OCI-LY1 (cell line): Measurements from ENCODE around the gene STK17B.

Experiments
- H2AFZ ChIP-seq: fragments of 200-600 bp; sonication (generic), shearing (Covaris generic); 2 replicates; pipeline ENCODE4 v1.6.0; 2014; ENCODE audit warnings: antibody characterized with exemption, mild to moderate bottlenecking, low read length
- H3F3A ChIP-seq: fragments of 200-600 bp; sonication (generic), shearing (Covaris generic); 2 replicates; pipeline ENCODE4 v1.6.0; 2014; ENCODE audit warnings: mild to moderate bottlenecking, antibody characterized with exemption, low read length, moderate library complexity; ENCODE audit not compliant: insufficient read depth
- H3K27ac ChIP-seq: fragments of 200-600 bp; sonication (generic); 2 replicates; pipeline ENCODE4 v1.5.1; 2014; ENCODE audit warnings: low read length, mixed run types, mild to moderate bottlenecking, low read depth; ENCODE audit not compliant: poor library complexity, severe bottlenecking
- H3K27me3 ChIP-seq: fragments of 200-600 bp; sonication (generic); 2 replicates; pipeline ENCODE4 v1.6.0; 2014; ENCODE audit warnings: antibody characterized with exemption, mild to moderate bottlenecking, low read length, moderate library complexity; ENCODE audit not compliant: insufficient read depth
- H3K36me3 ChIP-seq: fragments of 200-600 bp; sonication (generic); 2 replicates; pipeline ENCODE4 v1.6.1; 2014; ENCODE audit warnings: mild to moderate bottlenecking, antibody characterized with exemption, low read length, moderate library complexity, mixed read lengths; ENCODE audit not compliant: insufficient read depth
- H3K4me1 ChIP-seq: fragments of 200-600 bp; sonication (generic); 2 replicates; pipeline ENCODE4 v1.5.1; 2014; ENCODE audit warnings: mild to moderate bottlenecking, low read length, moderate library complexity; ENCODE audit not compliant: insufficient read depth, severe bottlenecking
- H3K4me2 ChIP-seq: fragments of 200-600 bp; sonication (generic), shearing (Covaris generic); 2 replicates; pipeline ENCODE4 v1.6.1; 2014; ENCODE audit warnings: low read length
- H3K4me3 ChIP-seq: fragments of 200-600 bp; sonication (generic); 2 replicates; pipeline ENCODE4 v1.5.1; 2014; ENCODE audit warnings: low read length, low read depth, mild to moderate bottlenecking, mixed read lengths; ENCODE audit not compliant: poor library complexity, severe bottlenecking
- H3K79me2 ChIP-seq: fragments of 200-600 bp; shearing (Covaris generic); 2 replicates; pipeline ENCODE4 v1.6.1; 2016; ENCODE audit warnings: mixed run types, low read length, mixed read lengths; ENCODE audit not compliant: insufficient read depth
- H3K9ac ChIP-seq: fragments of 200-600 bp; sonication (generic), shearing (Covaris generic); 2 replicates; pipeline ENCODE4 v1.6.1; 2014; ENCODE audit warnings: mild to moderate bottlenecking, low read length, mixed read lengths
- H3K9me2 ChIP-seq: fragments of 200-600 bp; sonication (generic), shearing (Covaris generic); 2 replicates; pipeline ENCODE4 v1.6.1; 2014; ENCODE audit warnings: low read depth, mild to moderate bottlenecking, low read length, mixed read lengths
- H3K9me3 ChIP-seq: fragments of 200-600 bp; shearing (Covaris generic); 2 replicates; pipeline ENCODE4 v1.6.1; 2014; ENCODE audit warnings: low read length, mixed read lengths
- H4K20me1 ChIP-seq: fragments of 200-600 bp; sonication (generic), shearing (Covaris generic); 2 replicates; pipeline ENCODE4 v1.6.0; 2016; ENCODE audit warnings: mild to moderate bottlenecking, low read length; ENCODE audit not compliant: insufficient read depth
- CTCF ChIP-seq: fragments of 200-600 bp; sonication (generic), shearing (Covaris generic); IDR thresholded peaks from 2 replicates; pipeline ENCODE4 v1.5.1; 2017; ENCODE audit warnings: mild to moderate bottlenecking, antibody characterized with exemption, low read length, moderate library complexity, mixed read lengths
- EZH2 ChIP-seq: fragments of 200-600 bp; sonication (generic), shearing (Covaris generic); IDR thresholded peaks from 2 replicates; pipeline ENCODE4 v1.8.0; 2017; ENCODE audit warnings: borderline replicate concordance, mixed run types, mild to moderate bottlenecking, antibody characterized with exemption, low read length, moderate library complexity, mixed read lengths

STK17B gene

GRCh38 chr2:196088203-196088602, 83.2 kb downstream of the STK17B start:
- Histone ChIP-seq H3K4me2 (no peak overlapping the region), H3K36me3 (no peaks in the 10 kb centered on the region), H3K79me2 (no peaks in the 10 kb centered on the region), H3K9ac (no peak overlapping the region), H3K27ac (no peak overlapping the region), H2AFZ (no peak overlapping the region), H3K9me3 (0 out of 2 replicates have a peak, but pooled peaks cover 2% of the 10 kb centered on the region), H3F3A (no peaks in the 10 kb centered on the region), H3K9me2 (no peaks in the 10 kb centered on the region), H3K4me3 (no peak overlapping the region), H3K4me1 (no peaks in the 10 kb centered on the region), H4K20me1 (no peaks in the 10 kb centered on the region), H3K27me3 (no peaks in the 10 kb centered on the region; the same call in 1 of the 2 replicates)
- TF ChIP-seq CTCF: no peak
- no peak for TF ChIP-seq EZH2

GRCh38 chr2:196086517-196087368, 84.6 kb downstream of the STK17B start:
- Histone ChIP-seq H3K4me1 (no peaks in the 10 kb centered on the region), H4K20me1 (no peaks in the 10 kb centered on the region), H2AFZ (no peak overlapping the region), H3K27me3 (no peaks in the 10 kb centered on the region; the same call in 1 of the 2 replicates), H3K27ac (no peak overlapping the region), H3K36me3 (no peaks in the 10 kb centered on the region), H3K79me2 (no peaks in the 10 kb centered on the region), H3K9me3 (0 out of 2 replicates have a peak, but pooled peaks cover 2% of the 10 kb centered on the region), H3K4me2 (no peak overlapping the region), H3K4me3 (no peak overlapping the region), H3K9me2 (no peaks in the 10 kb centered on the region), H3F3A (no peaks in the 10 kb centered on the region), H3K9ac (no peak overlapping the region)
- TF ChIP-seq CTCF (no peak), EZH2 (no peak)

DNA sequence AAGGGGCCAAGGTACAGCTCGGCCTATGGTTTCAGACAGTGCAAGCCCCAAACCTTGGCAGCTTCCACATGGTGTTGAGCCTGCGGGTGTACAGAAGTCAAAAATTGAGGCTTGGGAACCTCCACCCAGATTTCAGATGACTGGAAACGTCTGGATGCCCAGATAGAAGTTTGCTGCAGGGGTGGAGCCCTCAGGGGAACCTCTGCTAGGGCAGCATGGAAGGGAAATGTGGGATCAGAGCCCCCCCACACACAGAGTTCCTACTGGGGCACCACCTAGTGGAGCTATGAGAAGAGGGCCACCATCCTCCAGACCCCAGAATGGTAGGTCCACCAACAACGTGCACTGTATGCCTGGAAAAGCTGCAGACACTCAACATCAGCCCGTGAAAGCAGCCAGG, 87.8 kb downstream of the STK17B start:
- no peak overlapping the region for H3K27ac ChIP-seq
- H3K4me2 ChIP-seq: no peak overlapping the region
- H2AFZ ChIP-seq: no peak overlapping the region
- H3F3A ChIP-seq: no peaks in the 10 kb centered on the region
- TF ChIP-seq EZH2: no peak
- 0 out of 2 replicates have a peak, but pooled peaks cover 2% of the 10 kb centered on the region for H3K9me3 ChIP-seq
- H3K9me2 ChIP-seq: no peaks in the 10 kb centered on the region
- H3K4me1 ChIP-seq: no peaks in the 10 kb centered on the region
- no peak overlapping the region for H3K4me3 ChIP-seq
- H3K27me3 ChIP-seq: no peaks in the 10 kb centered on the region; the same call in 1 of the 2 replicates
- no peak overlapping the region for H3K9ac ChIP-seq
- no peaks in the 10 kb centered on the region for H3K79me2 ChIP-seq
- no peaks in the 10 kb centered on the region for H4K20me1 ChIP-seq
- H3K36me3 ChIP-seq: no peaks in the 10 kb centered on the region
